ENCODE measurements around the gene EXT2.

GRCh38 chr11:44046182-44046581 is 49.3 kb upstream of the EXT2 start:
- TF ChIP-seq REST (IDR thresholded peaks at IDR 0.05; ENCODE audit: insufficient read depth in 1 of 2, low read depth in 2 of 2, low read length in 2 of 2) (no peak), SIN3A (IDR thresholded peaks at IDR 0.05; ENCODE audit: borderline replicate concordance, insufficient read depth, low read length) (no peak), POLR2AphosphoS5 (IDR thresholded peaks at IDR 0.05; ENCODE audit: low read depth, low read length) (no peak)
